Measurements from ENCODE around the gene DCAF5. TPM values are rescaled to one million over a fixed set of nuclear protein-coding genes. Genes with fewer than 3 reads are reported as not detected.

Gene DCAF5
- total RNA-seq: 48.6 TPM

GRCh38 chr14:69152902-69153151 lies at the start of gene DCAF5:
Gene DCAF5, minus strand, starts transcription at chr14:69153119. Its CDS starts 141 bp downstream, at chr14:69152978.
- intact Hi-C loops (cut with DNase I): no loop called here
- H3K9me3 ChIP-seq: no peaks in the 10 kb centered on the region
- no peak for TF ChIP-seq POLR2A (IDR thresholded peaks at IDR 0.05)
- no peak for TF ChIP-seq CTCF (IDR thresholded peaks at IDR 0.05)
- TF ChIP-seq POLR2AphosphoS5 (IDR thresholded peaks at IDR 0.05; ENCODE audit: insufficient read depth in 1 of 2, low read depth in 1 of 2): no peak
- DNase-seq (ENCODE audit: extremely low spot score in 2 of 2): no peak
- peak within 1 kb of the TSS; percentile 96 for H3K27ac ChIP-seq
- no peaks in the 10 kb centered on the region for H3K36me3 ChIP-seq
- no peaks in the 10 kb centered on the region for H3K27me3 ChIP-seq
- peaks cover 25% of the 10 kb centered on the region for H3K4me1 ChIP-seq
- peak within 1 kb of the TSS; percentile 82 to 97 for H3K4me3 ChIP-seq

- TF ChIP-seq POLR2AphosphoS5 (IDR thresholded peaks at IDR 0.05; ENCODE audit: insufficient read depth in 1 of 2, low read depth in 1 of 2) (no peak), POLR2A (IDR thresholded peaks at IDR 0.05) (no peak), CTCF (IDR thresholded peaks at IDR 0.05) (no peak)
- DNase-seq (ENCODE audit: extremely low spot score in 2 of 2): no peak
- Histone ChIP-seq H3K36me3 (no peaks in the 10 kb centered on the region), H3K4me1 (no peaks in the 10 kb centered on the region), H3K27me3 (no peaks in the 10 kb centered on the region), H3K9me3 (no peaks in the 10 kb centered on the region), H3K4me3 (no peak overlapping the region), H3K27ac (no peak overlapping the region)
- intact Hi-C loops (cut with DNase I): no loop called here
Observed at GRCh38 chr14:69199786-69200185, 46.9 kb upstream of the DCAF5 start.

GRCh38 chr14:69193721-69194120 lies 40.8 kb upstream of the DCAF5 start:
- H3K9me3 ChIP-seq: no peaks in the 10 kb centered on the region
- intact Hi-C loops (cut with DNase I): no loop called here
- no peak overlapping the region for H3K27ac ChIP-seq
- peaks cover 9% of the 10 kb centered on the region for H3K4me1 ChIP-seq
- no peak for DNase-seq (ENCODE audit: extremely low spot score in 2 of 2)
- no peak overlapping the region for H3K4me3 ChIP-seq
- H3K27me3 ChIP-seq: no peaks in the 10 kb centered on the region
- no peaks in the 10 kb centered on the region for H3K36me3 ChIP-seq
- no peak for TF ChIP-seq POLR2AphosphoS5 (IDR thresholded peaks at IDR 0.05; ENCODE audit: insufficient read depth in 1 of 2, low read depth in 1 of 2)
- no peak for TF ChIP-seq CTCF (IDR thresholded peaks at IDR 0.05)
- no peak for TF ChIP-seq POLR2A (IDR thresholded peaks at IDR 0.05)

GRCh38 chr14:69191340-69192111 lies 38.6 kb upstream of the DCAF5 start, which contains the start of gene EXD2:
Gene EXD2, plus strand, starts transcription at chr14:69191498. Its CDS starts 17,973 bp downstream, at chr14:69209471.
- peaks cover 9% of the 10 kb centered on the region for H3K4me1 ChIP-seq
- peak within 1 kb of the TSS; percentile 80 to 99 for H3K4me3 ChIP-seq
- peak in 1 of 2 donors; percentile 87 for DNase-seq (ENCODE audit: extremely low spot score in 2 of 2)
- H3K36me3 ChIP-seq: no peaks in the 10 kb centered on the region
- no peaks in the 10 kb centered on the region for H3K27me3 ChIP-seq
- intact Hi-C loops (cut with DNase I): no loop called here
- H3K9me3 ChIP-seq: no peaks in the 10 kb centered on the region
- peak within 1 kb of the TSS; percentile 88 for H3K27ac ChIP-seq
- peak; percentile 71 to 75 for TF ChIP-seq POLR2AphosphoS5 (IDR thresholded peaks at IDR 0.05; ENCODE audit: insufficient read depth in 1 of 2, low read depth in 1 of 2)
- TF ChIP-seq CTCF (IDR thresholded peaks at IDR 0.05): no peak

GRCh38 chr14:69190191-69190590 lies 37.3 kb upstream of the DCAF5 start:
- H3K9me3 ChIP-seq: no peaks in the 10 kb centered on the region
- intact Hi-C loops (cut with DNase I): no loop called here
- no peaks in the 10 kb centered on the region for H3K36me3 ChIP-seq

More at GRCh38 chr14:69190191-69190590, 37.3 kb upstream of the DCAF5 start:
- Histone ChIP-seq H3K27ac (no peak overlapping the region), H3K27me3 (no peaks in the 10 kb centered on the region), H3K4me1 (peaks cover 9% of the 10 kb centered on the region), H3K4me3 (no peak overlapping the region)
- TF ChIP-seq CTCF (IDR thresholded peaks at IDR 0.05) (no peak), POLR2AphosphoS5 (IDR thresholded peaks at IDR 0.05; ENCODE audit: insufficient read depth in 1 of 2, low read depth in 1 of 2) (no peak), POLR2A (IDR thresholded peaks at IDR 0.05) (no peak)
- no peak for DNase-seq (ENCODE audit: extremely low spot score in 2 of 2)

Measured in vagina (tissue), 2 donors.